RWPE2 (cell line): ENCODE data around the gene JPH2.
A peak's percentile ranks its signal among the peaks of the same experiment; 100 is the strongest.
"Not testable (repeated sequence)": the region's sequence is repeated elsewhere in the genome, so short reads cannot be mapped to it uniquely, and the experiment has no call there.

ENCODE experiments used
- ATAC-seq: fragments of 200-7000 bp; cut with Tn5 transposase; 3 replicates; pipeline ENCODE4 v1.9.1; 2021; ENCODE audit warnings: low read depth
- DNase-seq: peaks from one replicate; pipeline ENCODE4 v3.0.0-alpha.2; 2020; ENCODE audit warnings: low spot score
- H3K27ac ChIP-seq: fragments of 450-650 bp; 2 replicates; pipeline ENCODE4 v1.5.1; 2017; ENCODE audit warnings: mild to moderate bottlenecking; ENCODE audit not compliant: poor library complexity, severe bottlenecking
- H3K27me3 ChIP-seq: fragments of 250-450 bp; sonication (Bioruptor Pico); 2 replicates; pipeline ENCODE4 v1.5.1; 2021; ENCODE audit warnings: mild to moderate bottlenecking, moderate library complexity; ENCODE audit not compliant: insufficient read depth, poor library complexity, severe bottlenecking
- H3K36me3 ChIP-seq: fragments of 250-450 bp; sonication (Bioruptor Pico); 2 replicates; pipeline ENCODE4 v1.5.1; 2020; ENCODE audit warnings: low read depth, mild to moderate bottlenecking, moderate library complexity
- H3K4me1 ChIP-seq: fragments of 250-450 bp; sonication (Bioruptor Pico); 2 replicates; pipeline ENCODE4 v1.5.1; 2021; ENCODE audit warnings: mild to moderate bottlenecking, moderate library complexity; ENCODE audit not compliant: insufficient read depth, poor library complexity, severe bottlenecking
- H3K4me3 ChIP-seq: fragments of 250-450 bp; sonication (Bioruptor Pico); 2 replicates; pipeline ENCODE4 v1.5.1; 2021; ENCODE audit warnings: mild to moderate bottlenecking, moderate library complexity; ENCODE audit not compliant: severe bottlenecking
- H3K9me3 ChIP-seq: fragments of 250-450 bp; sonication (Bioruptor Pico); 2 replicates; pipeline ENCODE4 v1.5.1; 2021; ENCODE audit warnings: mild to moderate bottlenecking, moderate library complexity; ENCODE audit not compliant: severe bottlenecking
- CTCF ChIP-seq: fragments of 450-650 bp; IDR thresholded peaks from one replicate; pipeline ENCODE4 v1.5.1; 2017; ENCODE audit warnings: mild to moderate bottlenecking, moderate library complexity; ENCODE audit not compliant: poor library complexity, severe bottlenecking

Gene JPH2

DNA sequence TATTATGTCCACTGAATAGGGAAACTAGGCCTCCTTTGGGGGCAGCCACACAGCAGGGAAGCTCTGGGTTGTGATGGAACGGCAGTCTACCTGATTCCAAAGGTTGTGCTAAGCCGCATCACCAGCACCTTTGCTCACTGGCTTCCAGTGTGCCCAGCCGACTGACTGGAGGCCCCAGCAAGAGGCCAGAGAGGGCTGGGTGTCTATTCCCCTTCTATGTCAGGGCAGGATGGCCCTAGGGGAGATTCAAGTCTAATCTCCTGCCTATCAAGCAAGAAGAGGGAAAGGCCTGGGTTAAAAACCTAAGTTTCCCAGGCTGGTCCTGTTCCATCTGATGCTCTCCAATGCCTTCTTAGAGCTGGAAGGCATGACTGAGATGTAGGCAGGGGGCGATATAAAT is 53.6 kb downstream of the JPH2 start:
- ATAC-seq (no peak), DNase-seq (no peak)
- TF ChIP-seq CTCF, result no peak
- H3K27ac ChIP-seq, result no peak overlapping the region
- no peaks in the 10 kb centered on the region for H3K9me3 ChIP-seq
- H3K4me3 ChIP-seq, result no peak overlapping the region
- peaks cover 10% of the 10 kb centered on the region for H3K4me1 ChIP-seq
- H3K27me3 ChIP-seq, result no peaks in the 10 kb centered on the region
- no peaks in the 10 kb centered on the region for H3K36me3 ChIP-seq

- Histone ChIP-seq H3K36me3 (no peaks in the 10 kb centered on the region), H3K27me3 (no peaks in the 10 kb centered on the region), H3K4me1 (peaks cover 1% of the 10 kb centered on the region), H3K27ac (no peak overlapping the region), H3K9me3 (no peaks in the 10 kb centered on the region), H3K4me3 (no peak overlapping the region)
- no peak for TF ChIP-seq CTCF
- no peak for DNase-seq
- ATAC-seq, result no peak
Measured at GRCh38 chr20:44131704-44132103, 55.3 kb downstream of the JPH2 start.

- TF ChIP-seq CTCF, result no peak
- Histone ChIP-seq H3K9me3 (no peaks in the 10 kb centered on the region), H3K27ac (no peak overlapping the region), H3K4me3 (no peak overlapping the region), H3K4me1 (no peaks in the 10 kb centered on the region), H3K27me3 (no peaks in the 10 kb centered on the region), H3K36me3 (no peaks in the 10 kb centered on the region)
- DNase-seq (no peak), ATAC-seq (no peak; the same call in 2 of the 3 replicates)
Measured at GRCh38 chr20:44129911-44130718, 56.9 kb downstream of the JPH2 start.

DNA sequence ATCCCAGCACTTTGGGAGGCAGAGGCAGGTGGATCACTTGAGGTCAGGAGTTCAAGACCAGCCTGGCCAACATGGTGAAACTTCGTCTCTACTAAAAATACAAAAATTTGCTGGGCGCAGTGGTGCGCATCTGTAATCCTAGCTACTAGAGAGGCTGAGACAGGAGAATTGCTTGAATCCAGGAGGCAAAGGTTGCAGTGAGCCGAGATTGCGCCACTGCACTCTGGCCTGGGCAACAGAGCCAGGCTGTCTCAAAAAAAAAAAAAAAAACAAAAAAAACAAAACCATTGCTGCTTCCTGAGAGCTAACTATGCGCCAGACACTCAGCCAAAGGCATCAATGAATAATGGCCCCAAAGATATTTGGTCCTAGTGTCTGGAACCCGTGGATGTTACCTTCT is 57.7 kb downstream of the JPH2 start:
- H3K4me1 ChIP-seq, H3K9me3 ChIP-seq, H3K36me3 ChIP-seq, ATAC-seq, H3K27me3 ChIP-seq, H3K27ac ChIP-seq, H3K4me3 ChIP-seq, DNase-seq: not testable (repeated sequence)

DNA sequence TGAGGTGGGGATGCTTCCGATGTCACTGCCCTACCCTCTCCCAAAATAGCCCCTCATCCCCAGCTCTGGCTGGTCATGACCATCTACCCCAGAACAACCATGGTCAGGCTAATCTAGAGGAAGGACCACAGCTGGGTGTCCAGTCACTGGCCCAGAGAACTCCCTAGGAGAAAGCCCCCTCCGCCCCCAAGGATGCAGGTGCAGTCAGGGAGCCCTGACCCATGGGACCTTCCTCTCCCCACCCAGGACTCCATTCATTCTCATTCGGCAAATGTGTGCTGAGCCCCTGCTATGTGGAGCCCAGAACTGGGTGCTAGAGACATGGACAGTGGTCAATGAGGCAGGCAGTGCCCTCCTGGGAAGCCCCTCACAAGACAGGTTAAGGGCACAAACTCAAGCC is 60.5 kb downstream of the JPH2 start:
- Histone ChIP-seq H3K9me3 (no peaks in the 10 kb centered on the region), H3K4me3 (no peak overlapping the region), H3K27ac (no peak overlapping the region), H3K4me1 (no peaks in the 10 kb centered on the region), H3K27me3 (no peaks in the 10 kb centered on the region), H3K36me3 (no peaks in the 10 kb centered on the region)
- no peak for ATAC-seq
- peak; percentile 66 for DNase-seq
- no peak for TF ChIP-seq CTCF
